Breast epithelium (tissue), 4 donors: Measurements from ENCODE around the gene CNTNAP5. TPM values are rescaled to one million over a fixed set of nuclear protein-coding genes. Genes with fewer than 3 reads are reported as not detected.

Experiments used
- DNase-seq, 2 donors: peaks; one replicate each; pipeline ENCODE4 v3.0.0-alpha.2; 2019; ENCODE audit warnings: low spot score in 2 of 2
- H3K27ac ChIP-seq, 2 donors: fragments of 200-600 bp; sonication (generic) in 1 of 2; one replicate each; pipeline ENCODE4 v1.5.1; 2016 to 2019; ENCODE audit warnings: mild to moderate bottlenecking in 1 of 2
- H3K27me3 ChIP-seq, 2 donors: fragments of 200-600 bp; sonication (generic) in 1 of 2; one replicate each; pipeline versions ENCODE4 v1.5.1 to v1.6.0; 2017 to 2019; ENCODE audit warnings: control low read depth in 1 of 2, mild to moderate bottlenecking in 1 of 2
- H3K36me3 ChIP-seq: fragments of 200-600 bp; one replicate; pipeline ENCODE4 v1.5.1; 2019
- H3K4me1 ChIP-seq, 2 donors: fragments of 200-600 bp; sonication (generic); one replicate each; pipeline ENCODE4 v1.5.1; 2016 to 2019; ENCODE audit warnings: control low read depth in 1 of 2
- H3K4me3 ChIP-seq, 3 donors: fragments of 200-600 bp; sonication (generic); 1 replicate in 2 of 3; 2 replicates in 1 of 3; pipeline ENCODE4 v1.5.1; 2016 to 2019; ENCODE audit warnings: mild to moderate bottlenecking in 3 of 3, moderate library complexity in 2 of 3
- H3K9me3 ChIP-seq, 2 donors: fragments of 200-600 bp; sonication (generic) in 1 of 2; one replicate each; pipeline ENCODE4 v1.5.1; 2016 to 2019; ENCODE audit warnings: control low read depth in 1 of 2
- POLR2A ChIP-seq: fragments of 450-650 bp; IDR thresholded peaks from one replicate; pipeline ENCODE4 v1.6.1; 2016; ENCODE audit warnings: antibody characterized with exemption, mild to moderate bottlenecking, moderate library complexity
- POLR2AphosphoS5 ChIP-seq, 3 donors: sonication (generic); formaldehyde crosslinking; IDR thresholded peaks; one replicate each; pipeline ENCODE4 v1.6.1; 2017; ENCODE audit warnings: antibody characterized with exemption in 3 of 3
- intact Hi-C: fragments of 100-400 bp; cut with DNase I; formaldehyde crosslinking; loops from one replicate; pipeline ENCODE4 v1.15.1; 2023; ENCODE audit warnings: low total_unique reads
- total RNA-seq, 3 donors: library from RNA; depleted of rRNA; stranded (reverse); fragments of >200 nt; gene quantifications; one replicate each; pipeline ENCODE4 v1.1.0, GENCODE V29; 2016
- TF ChIP-seq, protein P1 (sequence below), 3 donors: fragments of 450-650 bp; IDR thresholded peaks; one replicate each; pipeline ENCODE4 v1.5.1; 2016 to 2017; ENCODE audit warnings: antibody characterized with exemption in 3 of 3, mild to moderate bottlenecking in 3 of 3, moderate library complexity in 3 of 3

The CNTNAP5 gene
- total RNA-seq, 3 donors from 2014 or later, result 0.66 TPM; not detected in 2

DNA sequence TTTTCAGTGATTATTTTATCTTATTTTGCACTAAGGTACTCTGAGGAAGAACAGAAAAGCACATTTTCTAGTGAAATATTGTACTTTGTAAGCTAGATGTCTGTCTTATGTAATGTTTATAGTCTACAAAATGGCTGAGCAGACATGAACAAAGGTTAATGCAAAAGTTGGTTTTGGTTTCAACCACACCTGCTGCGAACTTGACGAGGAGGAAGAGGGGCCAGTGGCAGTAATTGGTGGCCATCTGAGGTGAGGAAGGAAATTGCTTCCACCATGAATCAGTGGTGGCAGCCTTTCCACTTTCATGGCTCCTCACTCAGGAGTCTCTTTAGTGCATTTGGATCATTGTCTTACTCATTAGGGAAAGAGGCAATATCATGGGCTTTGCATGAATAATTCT lies 894.2 kb downstream of the CNTNAP5 start:
- Histone ChIP-seq H3K36me3 (no peaks in the 10 kb centered on the region), H3K4me3 (no peak overlapping the region), H3K27ac (no peak overlapping the region), H3K27me3 (no peaks in the 10 kb centered on the region), H3K9me3 (no peaks in the 10 kb centered on the region), H3K4me1 (no peaks in the 10 kb centered on the region)
- no peak for TF ChIP-seq POLR2A
- TF ChIP-seq, protein P1, sequence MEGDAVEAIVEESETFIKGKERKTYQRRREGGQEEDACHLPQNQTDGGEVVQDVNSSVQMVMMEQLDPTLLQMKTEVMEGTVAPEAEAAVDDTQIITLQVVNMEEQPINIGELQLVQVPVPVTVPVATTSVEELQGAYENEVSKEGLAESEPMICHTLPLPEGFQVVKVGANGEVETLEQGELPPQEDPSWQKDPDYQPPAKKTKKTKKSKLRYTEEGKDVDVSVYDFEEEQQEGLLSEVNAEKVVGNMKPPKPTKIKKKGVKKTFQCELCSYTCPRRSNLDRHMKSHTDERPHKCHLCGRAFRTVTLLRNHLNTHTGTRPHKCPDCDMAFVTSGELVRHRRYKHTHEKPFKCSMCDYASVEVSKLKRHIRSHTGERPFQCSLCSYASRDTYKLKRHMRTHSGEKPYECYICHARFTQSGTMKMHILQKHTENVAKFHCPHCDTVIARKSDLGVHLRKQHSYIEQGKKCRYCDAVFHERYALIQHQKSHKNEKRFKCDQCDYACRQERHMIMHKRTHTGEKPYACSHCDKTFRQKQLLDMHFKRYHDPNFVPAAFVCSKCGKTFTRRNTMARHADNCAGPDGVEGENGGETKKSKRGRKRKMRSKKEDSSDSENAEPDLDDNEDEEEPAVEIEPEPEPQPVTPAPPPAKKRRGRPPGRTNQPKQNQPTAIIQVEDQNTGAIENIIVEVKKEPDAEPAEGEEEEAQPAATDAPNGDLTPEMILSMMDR (IDR thresholded peaks at IDR 0.05), result no peak
- no peak for TF ChIP-seq POLR2AphosphoS5 (IDR thresholded peaks at IDR 0.05)
- intact Hi-C loops, result no loop called here
- no peak for DNase-seq

DNA sequence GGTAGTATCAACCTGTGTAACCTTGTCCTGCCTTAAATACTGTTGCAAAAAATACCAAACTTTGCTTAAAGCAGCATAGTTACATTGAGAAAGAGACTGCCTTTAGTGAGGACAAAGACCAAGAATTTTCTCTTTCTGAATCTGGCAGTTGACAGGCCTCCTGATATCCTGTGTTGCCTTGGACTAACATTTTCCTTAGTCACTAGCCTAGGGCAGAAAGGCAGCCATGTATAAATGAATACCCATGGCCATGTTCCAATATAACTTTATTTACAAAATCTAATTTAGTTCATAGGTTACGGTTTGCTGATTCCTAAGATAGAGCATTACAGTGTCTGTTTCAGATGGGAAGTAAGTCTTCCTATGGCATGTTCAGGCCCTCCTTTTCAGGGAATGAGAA lies 895.4 kb downstream of the CNTNAP5 start:
- H3K9me3 ChIP-seq, result no peaks in the 10 kb centered on the region
- intact Hi-C loops, result loop anchor here (5.0 kb wide), 1 partner anchor 502 kb away; no protein-coding TSS in a partner anchor
- no peak for DNase-seq
- no peaks in the 10 kb centered on the region for H3K4me1 ChIP-seq
- no peak overlapping the region for H3K27ac ChIP-seq
- no peaks in the 10 kb centered on the region for H3K27me3 ChIP-seq
- TF ChIP-seq, protein P1 (IDR thresholded peaks at IDR 0.05), result no peak
- no peak for TF ChIP-seq POLR2AphosphoS5 (IDR thresholded peaks at IDR 0.05)
- H3K4me3 ChIP-seq, result no peak overlapping the region
- no peaks in the 10 kb centered on the region for H3K36me3 ChIP-seq

DNA sequence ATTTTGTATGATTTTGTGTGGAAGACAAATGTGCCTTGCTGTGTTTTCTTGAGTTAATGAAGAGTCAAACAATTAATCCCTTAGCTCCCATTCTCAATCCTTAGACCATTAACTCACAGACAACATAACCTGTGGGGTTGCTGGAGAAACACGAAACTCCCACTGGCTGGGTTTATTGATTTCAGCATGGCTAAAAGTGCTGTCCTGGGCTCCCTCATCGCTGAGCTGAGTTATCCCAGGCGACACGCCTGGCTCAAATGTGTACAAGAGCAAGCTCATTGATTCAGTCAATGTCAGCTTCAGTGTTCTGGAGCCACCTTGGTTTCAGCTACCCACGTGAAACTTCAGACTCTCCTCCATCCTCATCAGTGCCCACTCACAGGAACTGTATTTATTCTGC lies 896.1 kb downstream of the CNTNAP5 start:
- intact Hi-C loops, result loop anchor here (5.0 kb wide), 1 partner anchor 501 kb away; no protein-coding TSS in a partner anchor
- Histone ChIP-seq H3K36me3 (no peaks in the 10 kb centered on the region), H3K27me3 (no peaks in the 10 kb centered on the region), H3K9me3 (no peaks in the 10 kb centered on the region), H3K4me3 (no peak overlapping the region), H3K4me1 (no peaks in the 10 kb centered on the region), H3K27ac (no peak overlapping the region)
- no peak for DNase-seq
- TF ChIP-seq POLR2A (no peak), POLR2AphosphoS5 (IDR thresholded peaks at IDR 0.05) (no peak)
- TF ChIP-seq, protein P1 (IDR thresholded peaks at IDR 0.05), result no peak

DNA sequence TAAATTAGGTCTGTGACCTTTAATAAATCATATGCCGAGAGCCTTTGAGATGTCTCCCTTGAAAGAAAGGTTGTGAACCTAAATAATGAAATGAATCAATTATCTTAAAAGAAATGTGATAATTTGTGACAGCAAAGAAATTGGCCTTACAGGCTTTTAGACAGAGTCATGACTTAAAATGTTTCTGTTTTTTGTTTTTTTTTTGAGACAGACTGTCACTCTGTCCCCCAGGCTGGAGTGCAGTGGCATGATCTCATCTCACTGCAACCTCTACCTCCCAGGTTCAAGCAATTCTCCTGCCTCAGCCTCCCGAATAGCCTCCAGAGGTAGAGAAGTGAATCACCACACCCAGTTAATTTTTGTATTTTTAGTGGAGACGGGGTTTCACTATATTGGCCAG lies 898.0 kb downstream of the CNTNAP5 start:
- H3K27ac ChIP-seq, result no peak overlapping the region
- H3K36me3 ChIP-seq, result no peaks in the 10 kb centered on the region
- intact Hi-C loops, result loop anchor here (5.0 kb wide), 1 partner anchor 499 kb away; no protein-coding TSS in a partner anchor
- no peaks in the 10 kb centered on the region for H3K27me3 ChIP-seq
- no peaks in the 10 kb centered on the region for H3K9me3 ChIP-seq
- H3K4me3 ChIP-seq, result no peak overlapping the region
- no peak for DNase-seq
- TF ChIP-seq POLR2AphosphoS5 (IDR thresholded peaks at IDR 0.05) (no peak), POLR2A (no peak)
- TF ChIP-seq, protein P1 (IDR thresholded peaks at IDR 0.05), result no peak
- H3K4me1 ChIP-seq, result no peaks in the 10 kb centered on the region

DNA sequence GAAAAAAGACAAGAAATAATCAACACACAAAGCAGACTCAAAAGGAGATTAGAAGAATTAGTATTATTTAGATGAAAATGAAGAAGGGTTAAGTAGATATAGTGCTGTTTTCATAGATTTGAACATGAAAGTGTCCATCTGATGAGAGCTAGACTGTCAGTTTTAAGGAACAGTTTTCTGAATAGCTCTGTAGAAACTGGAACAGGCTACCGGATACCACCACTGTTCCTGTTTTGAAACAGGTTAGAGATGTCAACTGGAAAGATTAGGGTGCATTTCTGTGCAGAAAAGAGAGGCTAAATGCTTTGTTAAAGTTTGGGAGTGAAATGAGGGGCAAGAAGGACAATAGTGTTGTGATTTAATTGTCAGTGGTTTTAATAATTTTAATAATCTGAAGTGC lies 908.8 kb downstream of the CNTNAP5 start:
- Histone ChIP-seq H3K27ac (no peak overlapping the region), H3K36me3 (no peaks in the 10 kb centered on the region), H3K4me3 (no peak overlapping the region), H3K4me1 (no peaks in the 10 kb centered on the region), H3K27me3 (no peaks in the 10 kb centered on the region), H3K9me3 (no peaks in the 10 kb centered on the region)
- intact Hi-C loops, result loop anchor here (10.0 kb wide), 1 partner anchor 301 kb away; no protein-coding TSS in a partner anchor
- DNase-seq, result no peak
- TF ChIP-seq POLR2AphosphoS5 (IDR thresholded peaks at IDR 0.05) (no peak), POLR2A (no peak)
- TF ChIP-seq, protein P1 (IDR thresholded peaks at IDR 0.05), result no peak
